HEK293 (cell line): ENCODE data around the gene KIAA0319L.

Source experiments
- CTCF ChIA-PET: fragments of 350-600 bp; formaldehyde crosslinking; extraction: SDS; loops from one replicate; lab custom pipeline; 2021; ENCODE audit warnings: antibody characterized with exemption; lab: Yijun Ruan, JAX
- POLR2A ChIA-PET: fragments of 300-600 bp; formaldehyde crosslinking; extraction: SDS; loops from one replicate; lab custom pipeline; 2020; ENCODE audit warnings: antibody characterized with exemption, inconsistent platforms; lab: Yijun Ruan, JAX
- H3K27ac ChIP-seq: fragments of 200-500 bp; sonication (Bioruptor generic); 2 replicates; pipeline ENCODE4 v1.5.1; 2014; ENCODE audit warnings: low read depth, low read length, control low read depth, inconsistent platforms; ENCODE audit errors: extremely low read depth
- H3K36me3 ChIP-seq, 2 experiments: fragments of 200-500 bp in 1 of 2; sonication (Bioruptor generic) in 1 of 2; 1 replicate in 1 of 2; 2 replicates in 1 of 2; pipeline ENCODE4 v1.5.1; 2014 to 2017; ENCODE audit warnings: inconsistent platforms in 2 of 2, low read length in 2 of 2; ENCODE audit not compliant: control insufficient read depth in 2 of 2, insufficient read depth in 1 of 2
- H3K4me1 ChIP-seq: fragments of 200-500 bp; sonication (Bioruptor generic); 2 replicates; pipeline ENCODE4 v1.5.1; 2014; ENCODE audit warnings: mild to moderate bottlenecking, low read length, inconsistent platforms; ENCODE audit not compliant: control insufficient read depth, insufficient read depth
- H3K4me3 ChIP-seq: 2 replicates; pipeline ENCODE4 v1.5.1; 2011; ENCODE audit warnings: low read depth, mild to moderate bottlenecking, control low read depth, low read length, moderate library complexity
- H3K9me3 ChIP-seq: fragments of 200-500 bp; sonication (Bioruptor generic); 2 replicates; pipeline ENCODE4 v1.5.1; 2014; ENCODE audit warnings: low read depth, low read length, inconsistent platforms; ENCODE audit not compliant: control insufficient read depth, insufficient read depth
- EGR2 ChIP-seq: fragments of 450-650 bp; formaldehyde crosslinking; IDR thresholded peaks from 2 replicates; pipeline ENCODE4 v1.5.1; 2016; ENCODE audit warnings: low read depth, missing biosample characterization, missing genetic modification characterization
- KLF16 ChIP-seq: fragments of 450-650 bp; formaldehyde crosslinking; IDR thresholded peaks from 2 replicates; pipeline ENCODE4 v1.5.1; 2017; ENCODE audit warnings: missing biosample characterization, missing genetic modification characterization
- KLF17 ChIP-seq: fragments of 450-650 bp; formaldehyde crosslinking; IDR thresholded peaks from 2 replicates; pipeline ENCODE4 v1.5.1; 2016; ENCODE audit warnings: missing biosample characterization, missing genetic modification characterization
- OVOL3 ChIP-seq: fragments of 450-650 bp; formaldehyde crosslinking; IDR thresholded peaks from 2 replicates; pipeline ENCODE4 v1.5.1; 2016; ENCODE audit warnings: missing biosample characterization, missing genetic modification characterization
- PRDM1 ChIP-seq: fragments of 450-650 bp; formaldehyde crosslinking; IDR thresholded peaks from 2 replicates; pipeline ENCODE4; 2016; ENCODE audit warnings: missing biosample characterization, missing genetic modification characterization
- SCRT2 ChIP-seq: fragments of 450-650 bp; formaldehyde crosslinking; IDR thresholded peaks from 2 replicates; pipeline ENCODE4 v1.5.1; 2016; ENCODE audit warnings: missing biosample characterization, missing genetic modification characterization
- ZBTB10 ChIP-seq: fragments of 450-650 bp; formaldehyde crosslinking; IDR thresholded peaks from 2 replicates; pipeline ENCODE4 v1.5.1; 2016; ENCODE audit warnings: missing biosample characterization, missing genetic modification characterization
- ZFP3 ChIP-seq: fragments of 450-650 bp; formaldehyde crosslinking; IDR thresholded peaks from 2 replicates; pipeline ENCODE4 v1.5.1; 2016; ENCODE audit warnings: low read depth, missing biosample characterization, missing genetic modification characterization
- ZNF121 ChIP-seq: fragments of 450-650 bp; formaldehyde crosslinking; IDR thresholded peaks from 2 replicates; pipeline ENCODE4 v1.5.1; 2016; ENCODE audit warnings: missing biosample characterization, missing genetic modification characterization
- ZNF132 ChIP-seq: fragments of 450-650 bp; formaldehyde crosslinking; IDR thresholded peaks from 2 replicates; pipeline ENCODE4 v1.5.1; 2017; ENCODE audit warnings: missing biosample characterization, missing genetic modification characterization, borderline replicate concordance
- ZNF174 ChIP-seq: fragments of 450-650 bp; formaldehyde crosslinking; IDR thresholded peaks from 2 replicates; pipeline ENCODE4 v1.5.0; 2017; ENCODE audit warnings: missing biosample characterization, mild to moderate bottlenecking, missing genetic modification characterization
- ZNF184 ChIP-seq: fragments of 450-650 bp; IDR thresholded peaks from 2 replicates; pipeline ENCODE4 v1.5.1; 2018; ENCODE audit warnings: missing biosample characterization, mild to moderate bottlenecking, missing genetic modification characterization
- ZNF211 ChIP-seq: fragments of 450-650 bp; formaldehyde crosslinking; IDR thresholded peaks from 2 replicates; pipeline ENCODE4 v1.5.1; 2016; ENCODE audit warnings: low read depth, missing biosample characterization, missing genetic modification characterization
- ZNF354C ChIP-seq: fragments of 450-650 bp; formaldehyde crosslinking; IDR thresholded peaks from 2 replicates; pipeline ENCODE4 v1.5.1; 2016; ENCODE audit warnings: missing biosample characterization, missing genetic modification characterization, low read depth, borderline replicate concordance
- ZNF426 ChIP-seq: fragments of 450-650 bp; formaldehyde crosslinking; IDR thresholded peaks from 2 replicates; pipeline ENCODE4 v1.5.1; 2017; ENCODE audit warnings: missing biosample characterization, missing genetic modification characterization, mild to moderate bottlenecking, inconsistent platforms, moderate library complexity
- ZNF433 ChIP-seq: fragments of 450-650 bp; formaldehyde crosslinking; IDR thresholded peaks from 2 replicates; pipeline ENCODE4 v1.5.1; 2016; ENCODE audit warnings: missing biosample characterization, missing genetic modification characterization, low read depth
- ZNF473 ChIP-seq: fragments of 450-650 bp; formaldehyde crosslinking; IDR thresholded peaks from 2 replicates; pipeline ENCODE4 v1.5.1; 2017; ENCODE audit warnings: missing biosample characterization, missing genetic modification characterization
- ZNF600 ChIP-seq: fragments of 450-650 bp; formaldehyde crosslinking; IDR thresholded peaks from 2 replicates; pipeline ENCODE4 v1.5.1; 2016; ENCODE audit warnings: missing biosample characterization, missing genetic modification characterization
- ZNF626 ChIP-seq: fragments of 450-650 bp; sonication (Bioruptor Pico); formaldehyde crosslinking; IDR thresholded peaks from 2 replicates; pipeline ENCODE4 v1.5.1; 2018; ENCODE audit warnings: missing biosample characterization, missing genetic modification characterization, inconsistent platforms
- ZNF677 ChIP-seq: fragments of 450-650 bp; IDR thresholded peaks from 2 replicates; pipeline ENCODE4 v1.5.0; 2018; ENCODE audit warnings: missing biosample characterization, mild to moderate bottlenecking, missing genetic modification characterization, moderate library complexity

The KIAA0319L gene

GRCh38 chr1:35439626-35440025 is 117.6 kb downstream of the KIAA0319L start:
- H3K4me1 ChIP-seq: no peaks in the 10 kb centered on the region
- POLR2A ChIA-PET: interaction anchor here (0.6 kb wide), 1 partner anchor 203 kb away, joined by 4 read pairs; no protein-coding TSS in a partner anchor
- no peak overlapping the region for H3K4me3 ChIP-seq
- TF ChIP-seq OVOL3 (tag by site-specific recombination) (no peak), ZNF184 (tag by site-specific recombination) (no peak), ZNF677 (tag by site-specific recombination) (no peak), ZNF174 (tag by site-specific recombination) (no peak), EGR2 (tag by site-specific recombination) (no peak), ZNF626 (no peak), KLF17 (tag by site-specific recombination) (no peak), ZNF433 (no peak), ZNF121 (tag by site-specific recombination) (no peak)
- CTCF ChIA-PET: interaction anchor here (0.6 to 4.6 kb wide), 2 partner anchors 12 to 125 kb away, joined by 3 to 31 read pairs; no protein-coding TSS in a partner anchor
- H3K27ac ChIP-seq: no peak overlapping the region
- H3K9me3 ChIP-seq: no peaks in the 10 kb centered on the region
- peaks cover 0 to 89% of the 10 kb centered on the region in 2 experiments; a peak in 1 of 3 replicates for H3K36me3 ChIP-seq

- ChIA-PET POLR2A (no interaction called here), CTCF (interaction anchor here (0.6 to 4.6 kb wide), 2 partner anchors 14 to 111 kb away, joined by 3 to 31 read pairs; no protein-coding TSS in a partner anchor)
- TF ChIP-seq PRDM1 (tag by site-specific recombination) (peak; percentile 57), ZBTB10 (tag by site-specific recombination) (no peak), ZNF132 (tag by site-specific recombination) (no peak), ZNF426 (no peak), ZNF600 (no peak), KLF16 (tag by site-specific recombination) (no peak), ZNF473 (tag by site-specific recombination) (no peak), ZNF354C (tag by site-specific recombination) (no peak)
- Histone ChIP-seq H3K4me1 (no peaks in the 10 kb centered on the region), H3K27ac (no peak overlapping the region), H3K9me3 (no peaks in the 10 kb centered on the region), H3K4me3 (no peak overlapping the region), H3K36me3 (peaks cover 0 to 90% of the 10 kb centered on the region in 2 experiments; a peak in 1 of 3 replicates)
These were observed 120.0 kb downstream of the KIAA0319L start for GRCh38 chr1:35437200-35437599.

- H3K27ac ChIP-seq: no peak overlapping the region
- CTCF ChIA-PET: interaction anchor here (0.7 kb wide), 1 partner anchor 279 kb away, joined by 4 read pairs; no protein-coding TSS in a partner anchor
These were observed 121.1 kb downstream of the KIAA0319L start for GRCh38 chr1:35436078-35436477.

More at GRCh38 chr1:35436078-35436477, 121.1 kb downstream of the KIAA0319L start:
- POLR2A ChIA-PET: interaction anchor here (1.0 kb wide), 1 partner anchor 70 kb away, joined by 3 read pairs; no protein-coding TSS in a partner anchor
- no peaks in the 10 kb centered on the region for H3K9me3 ChIP-seq
- no peaks in the 10 kb centered on the region for H3K4me1 ChIP-seq
- TF ChIP-seq SCRT2 (tag by site-specific recombination) (peak; percentile 7; the same call in 1 of the 2 replicates), ZNF211 (no peak), ZFP3 (tag by site-specific recombination) (no peak)
- H3K36me3 ChIP-seq: peaks cover 3 to 89% of the 10 kb centered on the region in 2 experiments; a peak in 2 of 3 replicates
- no peak overlapping the region for H3K4me3 ChIP-seq
